ENCODE results near the gene CD72. TPM values are rescaled to one million over a fixed set of nuclear protein-coding genes. Genes with fewer than 3 reads are reported as not detected.

Gene CD72
- total RNA-seq, 2 experiments from 2014 or later, result 67.6 to 91.4 TPM

DNA sequence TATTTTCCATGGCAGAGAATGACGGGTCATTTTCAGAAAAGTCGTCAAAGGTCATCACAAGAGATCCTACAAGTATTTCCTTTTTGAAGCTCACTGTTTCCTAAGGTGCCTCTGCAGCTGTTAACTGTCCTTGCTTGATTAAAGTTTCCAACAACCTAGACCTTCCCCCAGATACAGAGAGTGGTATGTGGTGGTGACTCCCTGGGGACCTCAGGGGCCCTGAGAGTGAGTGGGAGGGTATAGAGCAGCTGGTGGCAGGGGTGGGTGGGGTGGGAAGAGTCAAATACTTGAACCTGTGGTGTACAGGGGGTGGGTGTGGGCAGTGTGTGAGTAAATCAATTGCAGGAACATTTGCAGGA, 1.6 kb upstream of the CD72 start:
- no peaks in the 10 kb centered on the region for H3K9me2 ChIP-seq (ENCODE audit: insufficient read depth, low read length)
- peaks cover 11% of the 10 kb centered on the region; the same call in 1 of the 2 replicates for H3K36me3 ChIP-seq (ENCODE audit: insufficient read depth, low read length)
- no peaks in the 10 kb centered on the region for H4K20me1 ChIP-seq (ENCODE audit: insufficient read depth, low read length)
- no TSS peak for BruUV-seq (replicated peaks)
- H3K27ac ChIP-seq (ENCODE audit: low read depth, low read length, poor library complexity, severe bottlenecking), result peak overlapping the region; percentile 92
- peaks cover 6% of the 10 kb centered on the region; the same call in 1 of the 2 replicates for H3K79me2 ChIP-seq (ENCODE audit: insufficient read depth, low read depth, low read length)
- DNase-seq (ENCODE audit: low spot score), result peak; percentile 94
- H3K4me2 ChIP-seq (ENCODE audit: low read length), result peak overlapping the region; percentile 90
- peak overlapping the region; percentile 69 for H3K4me3 ChIP-seq (ENCODE audit: low read depth, low read length, poor library complexity, severe bottlenecking)
- ChIA-PET CTCF (ENCODE audit: unreplicated experiment) (interaction anchor here (0.6 to 2.3 kb wide), 8 partner anchors 7 to 249 kb away, joined by 3 to 21 read pairs (median 5); partner anchors contain the start of genes CCDC107, RMRP and SIT1), POLR2A (interaction anchor here (0.6 to 11.0 kb wide), 20 partner anchors 8 to 226 kb away, joined by 3 to 110 read pairs (median 4); partner anchors contain the start of genes ARHGEF39, CCDC107, CREB3 and HINT2)
- no peaks in the 10 kb centered on the region for H3K9me3 ChIP-seq (ENCODE audit: low read length)
- no peak overlapping the region; the same call in 1 of the 2 replicates for H2AFZ ChIP-seq (ENCODE audit: low read length)
- intact Hi-C loops (cut with micrococcal nuclease; ENCODE audit: unreplicated experiment), result loop anchor here (1.0 to 5.0 kb wide), 7 partner anchors 15 to 502 kb away; partner anchors contain the start of genes ATOSB, CCDC107, CREB3 and RMRP
- TF ChIP-seq, protein P1, sequence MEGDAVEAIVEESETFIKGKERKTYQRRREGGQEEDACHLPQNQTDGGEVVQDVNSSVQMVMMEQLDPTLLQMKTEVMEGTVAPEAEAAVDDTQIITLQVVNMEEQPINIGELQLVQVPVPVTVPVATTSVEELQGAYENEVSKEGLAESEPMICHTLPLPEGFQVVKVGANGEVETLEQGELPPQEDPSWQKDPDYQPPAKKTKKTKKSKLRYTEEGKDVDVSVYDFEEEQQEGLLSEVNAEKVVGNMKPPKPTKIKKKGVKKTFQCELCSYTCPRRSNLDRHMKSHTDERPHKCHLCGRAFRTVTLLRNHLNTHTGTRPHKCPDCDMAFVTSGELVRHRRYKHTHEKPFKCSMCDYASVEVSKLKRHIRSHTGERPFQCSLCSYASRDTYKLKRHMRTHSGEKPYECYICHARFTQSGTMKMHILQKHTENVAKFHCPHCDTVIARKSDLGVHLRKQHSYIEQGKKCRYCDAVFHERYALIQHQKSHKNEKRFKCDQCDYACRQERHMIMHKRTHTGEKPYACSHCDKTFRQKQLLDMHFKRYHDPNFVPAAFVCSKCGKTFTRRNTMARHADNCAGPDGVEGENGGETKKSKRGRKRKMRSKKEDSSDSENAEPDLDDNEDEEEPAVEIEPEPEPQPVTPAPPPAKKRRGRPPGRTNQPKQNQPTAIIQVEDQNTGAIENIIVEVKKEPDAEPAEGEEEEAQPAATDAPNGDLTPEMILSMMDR (conservative IDR thresholded peaks at IDR 0.05; ENCODE audit: low read length), result no peak
- no peak for TF ChIP-seq EZH2phosphoT487 (IDR thresholded peaks at IDR 0.05; ENCODE audit: borderline replicate concordance, low read depth, low read length)
- peaks cover 67% of the 10 kb centered on the region for H3K4me1 ChIP-seq (ENCODE audit: insufficient read depth, low read length, poor library complexity, severe bottlenecking)

GRCh38 chr9:35618854-35619799, 914 bp upstream of the CD72 start:
- TF ChIP-seq, protein P1 (conservative IDR thresholded peaks at IDR 0.05; ENCODE audit: low read length), result no peak
- TF ChIP-seq EZH2phosphoT487 (IDR thresholded peaks at IDR 0.05; ENCODE audit: borderline replicate concordance, low read depth, low read length), result no peak
- Histone ChIP-seq H2AFZ (ENCODE audit: low read length) (no peak overlapping the region; the same call in 1 of the 2 replicates), H3K4me2 (ENCODE audit: low read length) (peak overlapping the region; percentile 90), H3K36me3 (ENCODE audit: insufficient read depth, low read length) (peaks cover 17% of the 10 kb centered on the region), H3K79me2 (ENCODE audit: insufficient read depth, low read depth, low read length) (peaks cover 6% of the 10 kb centered on the region; the same call in 1 of the 2 replicates), H3K27ac (ENCODE audit: low read depth, low read length, poor library complexity, severe bottlenecking) (peak overlapping the region; percentile 92), H3K4me1 (ENCODE audit: insufficient read depth, low read length, poor library complexity, severe bottlenecking) (peaks cover 67% of the 10 kb centered on the region), H4K20me1 (ENCODE audit: insufficient read depth, low read length) (no peaks in the 10 kb centered on the region), H3K9me3 (ENCODE audit: low read length) (no peaks in the 10 kb centered on the region), H3K4me3 (ENCODE audit: low read depth, low read length, poor library complexity, severe bottlenecking) (peak overlapping the region; percentile 69), H3K9me2 (ENCODE audit: insufficient read depth, low read length) (no peaks in the 10 kb centered on the region)
- intact Hi-C loops (cut with micrococcal nuclease; ENCODE audit: unreplicated experiment), result loop anchor here (1.0 to 5.0 kb wide), 6 partner anchors 15 to 502 kb away; partner anchors contain the start of genes ATOSB, CCDC107, CREB3 and RMRP
- peak; percentile 94 for DNase-seq (ENCODE audit: low spot score)
- CTCF ChIA-PET (ENCODE audit: unreplicated experiment), result interaction anchor here (0.6 to 2.3 kb wide), 9 partner anchors 10 to 250 kb away, joined by 3 to 21 read pairs (median 5); partner anchors contain the start of genes CCDC107, RMRP and SIT1
- TSS peak; percentile 71 for BruUV-seq (replicated peaks)
- POLR2A ChIA-PET, result interaction anchor here (0.5 to 11.0 kb wide), 20 partner anchors 8 to 1129 kb away, joined by 3 to 110 read pairs (median 6); partner anchors contain the start of genes ARHGEF39, CCDC107, CREB3 and HINT2
